DOHH2 (cell line): Measurements from ENCODE around the gene TMEM259.

Experiments
- EZH2phosphoT487 ChIP-seq: fragments of 200-600 bp; sonication (generic); IDR thresholded peaks from 2 replicates; pipeline ENCODE4 v1.6.1; 2017; ENCODE audit warnings: borderline replicate concordance, mild to moderate bottlenecking, antibody characterized with exemption, low read length, moderate library complexity, mixed read lengths
- TF ChIP-seq, protein P1 (sequence below): fragments of 200-600 bp; sonication (generic); IDR thresholded peaks from one replicate; pipeline ENCODE4 v1.5.1; 2014; ENCODE audit warnings: antibody characterized with exemption, mild to moderate bottlenecking, low read depth, low read length; ENCODE audit not compliant: poor library complexity, severe bottlenecking

DNA sequence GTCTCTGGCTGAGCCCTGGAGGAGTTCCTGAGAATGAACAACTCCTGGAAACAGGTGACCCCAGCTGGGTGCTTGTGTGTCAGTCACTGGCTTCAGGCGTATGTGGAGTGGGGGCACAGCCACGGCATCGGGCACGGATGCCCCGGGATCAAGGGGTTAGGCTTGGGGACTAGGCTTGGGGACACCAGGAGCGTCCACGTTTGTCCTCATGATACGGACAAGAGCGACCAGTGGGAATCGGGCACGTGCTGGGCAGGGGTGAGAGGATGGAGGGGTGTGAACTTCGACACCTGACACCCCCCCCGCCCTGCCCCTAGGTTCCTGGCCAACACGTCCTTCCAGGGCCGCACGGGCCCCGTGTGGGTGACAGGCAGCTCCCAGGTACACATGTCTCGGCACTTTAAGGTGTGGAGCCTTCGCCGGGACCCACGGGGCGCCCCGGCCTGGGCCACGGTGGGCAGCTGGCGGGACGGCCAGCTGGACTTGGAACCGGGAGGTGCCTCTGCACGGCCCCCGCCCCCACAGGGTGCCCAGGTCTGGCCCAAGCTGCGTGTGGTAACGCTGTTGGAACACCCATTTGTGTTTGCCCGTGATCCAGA lies 16.6 kb downstream of the TMEM259 start:
- TF ChIP-seq, protein P1, sequence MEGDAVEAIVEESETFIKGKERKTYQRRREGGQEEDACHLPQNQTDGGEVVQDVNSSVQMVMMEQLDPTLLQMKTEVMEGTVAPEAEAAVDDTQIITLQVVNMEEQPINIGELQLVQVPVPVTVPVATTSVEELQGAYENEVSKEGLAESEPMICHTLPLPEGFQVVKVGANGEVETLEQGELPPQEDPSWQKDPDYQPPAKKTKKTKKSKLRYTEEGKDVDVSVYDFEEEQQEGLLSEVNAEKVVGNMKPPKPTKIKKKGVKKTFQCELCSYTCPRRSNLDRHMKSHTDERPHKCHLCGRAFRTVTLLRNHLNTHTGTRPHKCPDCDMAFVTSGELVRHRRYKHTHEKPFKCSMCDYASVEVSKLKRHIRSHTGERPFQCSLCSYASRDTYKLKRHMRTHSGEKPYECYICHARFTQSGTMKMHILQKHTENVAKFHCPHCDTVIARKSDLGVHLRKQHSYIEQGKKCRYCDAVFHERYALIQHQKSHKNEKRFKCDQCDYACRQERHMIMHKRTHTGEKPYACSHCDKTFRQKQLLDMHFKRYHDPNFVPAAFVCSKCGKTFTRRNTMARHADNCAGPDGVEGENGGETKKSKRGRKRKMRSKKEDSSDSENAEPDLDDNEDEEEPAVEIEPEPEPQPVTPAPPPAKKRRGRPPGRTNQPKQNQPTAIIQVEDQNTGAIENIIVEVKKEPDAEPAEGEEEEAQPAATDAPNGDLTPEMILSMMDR = no peak
- TF ChIP-seq EZH2phosphoT487 = no peak
